ENCODE measurements around the gene FOXP1. TPM values are rescaled to one million over a fixed set of nuclear protein-coding genes. Genes with fewer than 3 reads are reported as not detected.

The FOXP1 gene
- total RNA-seq, 1 experiment from 2014 or later, result 334 TPM

DNA sequence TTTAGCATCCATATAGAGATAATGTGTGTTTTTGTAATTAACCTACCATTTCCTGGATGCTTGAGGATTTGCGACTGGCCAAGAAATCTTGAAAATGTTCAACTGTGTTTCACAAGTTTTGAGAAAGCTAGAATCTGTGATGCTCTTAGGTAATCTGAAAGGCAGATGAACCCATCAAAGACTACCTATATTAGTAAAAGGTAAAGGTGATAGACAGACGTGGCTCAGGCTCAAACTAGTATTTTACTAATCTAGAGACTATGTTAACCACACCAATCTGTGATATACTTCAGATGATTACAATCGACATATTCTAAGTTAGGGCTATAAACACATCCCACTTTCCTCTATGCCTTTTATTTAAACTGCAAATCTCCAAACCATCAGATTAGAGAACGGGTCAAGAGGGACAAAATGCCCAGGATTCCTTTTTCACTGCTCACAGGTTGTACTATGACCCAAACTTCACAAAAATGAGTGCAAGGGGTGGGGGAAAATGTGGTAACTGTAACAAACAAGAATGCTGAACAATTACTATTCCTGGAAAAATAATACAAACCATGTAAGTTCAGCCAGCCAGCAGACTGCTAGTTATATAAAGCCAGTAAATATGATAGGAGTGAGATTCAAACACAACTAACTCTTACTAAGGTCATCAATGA lies 295.1 kb downstream of the FOXP1 start:
- Histone ChIP-seq H3K4me1 (ENCODE audit: low read length) (peaks cover 25% of the 10 kb centered on the region), H3K4me3 (ENCODE audit: low read length) (no peak overlapping the region), H3K36me3 (ENCODE audit: insufficient read depth, low read length) (peaks cover 33% of the 10 kb centered on the region), H4K20me1 (ENCODE audit: insufficient read depth, low read depth, low read length) (0 out of 2 replicates have a peak, but pooled peaks cover 16% of the 10 kb centered on the region), H3K9me2 (replicated peaks; ENCODE audit: insufficient read depth, low read length) (no peaks in the 10 kb centered on the region), H3K27ac (ENCODE audit: low read length) (no peak overlapping the region), H3K4me2 (ENCODE audit: low read depth, low read length, poor library complexity, severe bottlenecking) (no peak overlapping the region), H3K9me3 (ENCODE audit: low read length) (no peaks in the 10 kb centered on the region), H2AFZ (ENCODE audit: low read length) (no peak overlapping the region), H3K27me3 (ENCODE audit: low read length) (no peaks in the 10 kb centered on the region), H3K9ac (ENCODE audit: low read length) (no peak overlapping the region), H3K79me2 (ENCODE audit: low read length) (peaks cover 93% of the 10 kb centered on the region)
- no peak for DNase-seq

DNA sequence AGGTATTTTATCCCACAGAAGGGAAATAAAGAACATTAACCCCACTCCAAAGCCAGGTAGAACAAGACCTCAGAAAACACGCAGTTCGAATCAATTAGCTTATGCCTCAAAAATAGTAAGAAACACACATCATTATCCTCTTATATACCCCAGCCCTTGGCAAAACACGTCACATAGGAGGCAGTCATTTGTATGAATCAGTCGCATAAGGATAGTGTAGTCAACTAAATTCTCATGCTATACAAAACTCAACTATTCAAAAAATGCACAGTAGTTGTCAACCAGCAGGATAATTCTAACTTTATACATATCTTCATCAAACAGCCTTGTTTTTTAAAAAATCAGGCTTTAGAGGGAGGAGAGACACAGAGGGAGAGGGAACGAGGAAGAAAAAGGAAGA lies 298.4 kb downstream of the FOXP1 start:
- no peak overlapping the region for H3K9ac ChIP-seq (ENCODE audit: low read length)
- no peak overlapping the region for H3K4me2 ChIP-seq (ENCODE audit: low read depth, low read length, poor library complexity, severe bottlenecking)
- H3K9me2 ChIP-seq (replicated peaks; ENCODE audit: insufficient read depth, low read length), result no peaks in the 10 kb centered on the region
- H3K27ac ChIP-seq (ENCODE audit: low read length), result peak overlapping the region; percentile 29; the same call in 1 of the 2 replicates
- peaks cover 32% of the 10 kb centered on the region for H3K4me1 ChIP-seq (ENCODE audit: low read length)
- no peaks in the 10 kb centered on the region for H3K27me3 ChIP-seq (ENCODE audit: low read length)
- no peak overlapping the region for H2AFZ ChIP-seq (ENCODE audit: low read length)
- no peaks in the 10 kb centered on the region for H3K9me3 ChIP-seq (ENCODE audit: low read length)
- no peak for DNase-seq
- H3K4me3 ChIP-seq (ENCODE audit: low read length), result no peak overlapping the region
- H4K20me1 ChIP-seq (ENCODE audit: insufficient read depth, low read depth, low read length), result peaks cover 23% of the 10 kb centered on the region; the same call in 1 of the 2 replicates
- peaks cover 93% of the 10 kb centered on the region for H3K79me2 ChIP-seq (ENCODE audit: low read length)
- peaks cover 27% of the 10 kb centered on the region for H3K36me3 ChIP-seq (ENCODE audit: insufficient read depth, low read length)

DNA sequence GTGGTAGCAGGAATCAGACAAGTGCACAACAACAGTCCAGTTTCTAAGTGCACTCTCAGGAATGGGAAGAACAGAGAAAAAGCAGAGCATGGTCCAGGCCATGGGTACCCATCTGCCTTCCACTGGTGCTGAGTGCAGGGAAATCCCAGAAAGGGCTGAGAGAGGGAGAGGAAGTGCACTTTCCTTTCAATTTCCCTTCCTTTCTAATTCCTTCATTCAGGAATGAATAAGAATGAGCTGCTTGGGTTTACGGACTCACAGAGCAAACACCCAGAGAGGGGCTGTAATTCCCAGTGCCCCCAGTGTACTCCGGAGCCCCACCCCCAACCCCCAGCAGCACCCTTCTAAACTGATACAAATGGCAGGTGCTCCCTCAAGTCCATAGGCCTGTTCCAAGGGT lies 300.6 kb downstream of the FOXP1 start:
- Histone ChIP-seq H3K9me2 (replicated peaks; ENCODE audit: insufficient read depth, low read length) (no peaks in the 10 kb centered on the region), H3K36me3 (ENCODE audit: insufficient read depth, low read length) (peaks cover 28% of the 10 kb centered on the region), H3K4me3 (ENCODE audit: low read length) (no peak overlapping the region), H3K27ac (ENCODE audit: low read length) (no peak overlapping the region; the same call in 1 of the 2 replicates), H3K9me3 (ENCODE audit: low read length) (no peaks in the 10 kb centered on the region), H3K4me2 (ENCODE audit: low read depth, low read length, poor library complexity, severe bottlenecking) (no peak overlapping the region), H3K4me1 (ENCODE audit: low read length) (peaks cover 44% of the 10 kb centered on the region), H3K27me3 (ENCODE audit: low read length) (no peaks in the 10 kb centered on the region), H3K9ac (ENCODE audit: low read length) (no peak overlapping the region), H3K79me2 (ENCODE audit: low read length) (peaks cover 96% of the 10 kb centered on the region), H4K20me1 (ENCODE audit: insufficient read depth, low read depth, low read length) (peaks cover 28% of the 10 kb centered on the region; the same call in 1 of the 2 replicates), H2AFZ (ENCODE audit: low read length) (no peak overlapping the region)
- no peak for DNase-seq

DNA sequence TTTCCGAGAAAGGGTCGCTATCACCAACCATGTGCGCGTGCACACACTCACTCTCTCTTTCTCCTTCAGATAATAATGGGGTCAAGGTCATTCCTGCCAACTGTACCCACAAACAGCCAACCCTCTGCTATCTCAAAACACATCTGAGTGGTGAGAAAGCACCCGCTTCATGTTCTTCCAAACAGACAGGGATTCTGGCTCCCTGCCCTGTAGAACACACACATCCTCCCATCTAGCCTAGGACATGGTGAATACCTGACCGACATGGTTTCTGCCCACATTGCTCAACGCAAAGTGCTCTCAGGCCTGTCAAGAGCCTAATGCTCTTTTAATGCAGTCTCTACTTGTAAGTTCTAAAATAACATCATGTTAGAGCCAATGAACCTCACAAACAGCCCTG lies 302.2 kb downstream of the FOXP1 start:
- Histone ChIP-seq H2AFZ (ENCODE audit: low read length) (no peak overlapping the region), H3K27ac (ENCODE audit: low read length) (no peak overlapping the region), H3K4me1 (ENCODE audit: low read length) (peaks cover 49% of the 10 kb centered on the region), H4K20me1 (ENCODE audit: insufficient read depth, low read depth, low read length) (peaks cover 29% of the 10 kb centered on the region; the same call in 1 of the 2 replicates), H3K27me3 (ENCODE audit: low read length) (no peaks in the 10 kb centered on the region), H3K9ac (ENCODE audit: low read length) (no peak overlapping the region), H3K4me2 (ENCODE audit: low read depth, low read length, poor library complexity, severe bottlenecking) (no peak overlapping the region), H3K9me3 (ENCODE audit: low read length) (no peaks in the 10 kb centered on the region), H3K9me2 (replicated peaks; ENCODE audit: insufficient read depth, low read length) (no peaks in the 10 kb centered on the region), H3K36me3 (ENCODE audit: insufficient read depth, low read length) (peaks cover 28% of the 10 kb centered on the region), H3K4me3 (ENCODE audit: low read length) (no peak overlapping the region), H3K79me2 (ENCODE audit: low read length) (peaks cover 98% of the 10 kb centered on the region)
- DNase-seq, result no peak

DNA sequence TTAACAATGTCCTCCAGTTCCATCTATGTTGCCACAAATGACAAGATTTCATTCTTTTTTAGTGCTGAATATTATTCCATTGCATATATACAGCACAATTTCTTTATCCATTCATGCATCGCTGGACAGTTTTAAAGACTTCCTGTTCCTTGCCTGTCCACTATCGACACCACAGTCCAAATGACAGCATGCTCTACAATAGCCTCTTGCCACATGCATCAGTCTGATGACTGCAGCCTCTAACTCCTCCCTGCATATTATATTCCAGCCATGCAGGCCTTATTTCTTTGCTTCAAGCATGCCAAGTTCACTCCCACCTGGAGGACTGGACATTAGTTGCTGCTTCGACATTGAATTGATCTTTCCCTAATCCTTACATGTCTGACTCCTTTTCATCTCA lies 306.2 kb downstream of the FOXP1 start:
- H3K27ac ChIP-seq (ENCODE audit: low read length), result no peak overlapping the region
- no peak overlapping the region for H3K4me2 ChIP-seq (ENCODE audit: low read depth, low read length, poor library complexity, severe bottlenecking)
- H3K27me3 ChIP-seq (ENCODE audit: low read length), result no peaks in the 10 kb centered on the region
- peaks cover 98% of the 10 kb centered on the region for H3K79me2 ChIP-seq (ENCODE audit: low read length)
- peaks cover 64% of the 10 kb centered on the region for H3K4me1 ChIP-seq (ENCODE audit: low read length)
- H3K9me2 ChIP-seq (replicated peaks; ENCODE audit: insufficient read depth, low read length), result no peaks in the 10 kb centered on the region
- H4K20me1 ChIP-seq (ENCODE audit: insufficient read depth, low read depth, low read length), result peaks cover 32% of the 10 kb centered on the region
- no peak overlapping the region for H2AFZ ChIP-seq (ENCODE audit: low read length)
- no peak for DNase-seq
- H3K36me3 ChIP-seq (ENCODE audit: insufficient read depth, low read length), result peaks cover 24% of the 10 kb centered on the region
- no peak overlapping the region for H3K9ac ChIP-seq (ENCODE audit: low read length)
- H3K9me3 ChIP-seq (ENCODE audit: low read length), result no peaks in the 10 kb centered on the region
- no peak overlapping the region for H3K4me3 ChIP-seq (ENCODE audit: low read length)

DNA sequence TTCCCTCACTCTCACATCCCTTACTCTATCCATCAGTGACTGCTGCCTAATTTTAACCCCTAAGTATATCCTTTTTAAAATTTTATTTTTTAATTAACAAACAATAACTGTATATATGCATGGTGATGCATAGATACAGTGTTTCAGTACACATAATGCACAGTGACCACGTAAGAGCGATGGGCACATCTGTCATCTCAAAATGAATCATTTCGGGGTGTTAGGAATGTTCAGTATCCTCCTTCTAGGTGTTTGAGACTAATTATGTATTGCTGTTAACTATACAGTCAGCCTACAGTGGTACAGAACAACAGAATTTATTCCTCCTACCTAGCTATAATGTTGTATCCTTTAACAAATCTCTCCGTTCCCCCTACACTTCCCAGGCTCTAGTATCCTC lies 307.0 kb downstream of the FOXP1 start:
- no peaks in the 10 kb centered on the region for H3K27me3 ChIP-seq (ENCODE audit: low read length)
- no peak overlapping the region for H3K4me3 ChIP-seq (ENCODE audit: low read length)
- H3K36me3 ChIP-seq (ENCODE audit: insufficient read depth, low read length), result peaks cover 28% of the 10 kb centered on the region
- H3K4me1 ChIP-seq (ENCODE audit: low read length), result peaks cover 72% of the 10 kb centered on the region
- peaks cover 32% of the 10 kb centered on the region for H4K20me1 ChIP-seq (ENCODE audit: insufficient read depth, low read depth, low read length)
- DNase-seq, result no peak
- no peak overlapping the region for H2AFZ ChIP-seq (ENCODE audit: low read length)
- peaks cover 99% of the 10 kb centered on the region for H3K79me2 ChIP-seq (ENCODE audit: low read length)
- H3K9ac ChIP-seq (ENCODE audit: low read length), result no peak overlapping the region
- H3K9me3 ChIP-seq (ENCODE audit: low read length), result no peaks in the 10 kb centered on the region
- H3K27ac ChIP-seq (ENCODE audit: low read length), result no peak overlapping the region
- no peaks in the 10 kb centered on the region for H3K9me2 ChIP-seq (replicated peaks; ENCODE audit: insufficient read depth, low read length)
- no peak overlapping the region for H3K4me2 ChIP-seq (ENCODE audit: low read depth, low read length, poor library complexity, severe bottlenecking)

DNA sequence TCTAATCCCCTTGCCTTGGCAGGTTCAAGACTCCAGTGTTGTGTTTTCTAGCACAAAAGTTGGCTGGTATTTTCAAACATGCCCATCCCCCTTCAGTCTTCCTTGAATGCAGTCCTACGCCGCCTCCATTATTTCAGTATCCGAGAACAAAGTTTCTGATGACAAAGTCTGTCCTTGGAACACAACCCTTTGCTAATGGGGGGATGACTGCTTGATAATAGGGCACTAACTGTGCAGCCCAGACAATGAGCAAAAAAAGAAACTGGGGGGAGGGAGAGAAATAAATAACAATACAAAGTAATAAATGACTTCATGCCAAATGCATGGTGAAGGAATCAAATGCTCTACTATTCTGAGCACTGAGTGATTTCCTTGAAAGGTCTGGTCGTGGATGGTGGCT lies 310.1 kb downstream of the FOXP1 start:
- no peak for DNase-seq
- Histone ChIP-seq H3K4me1 (ENCODE audit: low read length) (peaks cover 93% of the 10 kb centered on the region), H3K4me3 (ENCODE audit: low read length) (no peak overlapping the region), H4K20me1 (ENCODE audit: insufficient read depth, low read depth, low read length) (peaks cover 30% of the 10 kb centered on the region), H3K4me2 (ENCODE audit: low read depth, low read length, poor library complexity, severe bottlenecking) (no peak overlapping the region), H3K36me3 (ENCODE audit: insufficient read depth, low read length) (peaks cover 22% of the 10 kb centered on the region; the same call in 1 of the 2 replicates), H3K9ac (ENCODE audit: low read length) (no peak overlapping the region), H3K27me3 (ENCODE audit: low read length) (no peaks in the 10 kb centered on the region), H2AFZ (ENCODE audit: low read length) (no peak overlapping the region), H3K9me2 (replicated peaks; ENCODE audit: insufficient read depth, low read length) (no peaks in the 10 kb centered on the region), H3K27ac (ENCODE audit: low read length) (peak overlapping the region; percentile 23; the same call in 1 of the 2 replicates), H3K79me2 (ENCODE audit: low read length) (peaks cover 100% of the 10 kb centered on the region), H3K9me3 (ENCODE audit: low read length) (no peaks in the 10 kb centered on the region)

DNA sequence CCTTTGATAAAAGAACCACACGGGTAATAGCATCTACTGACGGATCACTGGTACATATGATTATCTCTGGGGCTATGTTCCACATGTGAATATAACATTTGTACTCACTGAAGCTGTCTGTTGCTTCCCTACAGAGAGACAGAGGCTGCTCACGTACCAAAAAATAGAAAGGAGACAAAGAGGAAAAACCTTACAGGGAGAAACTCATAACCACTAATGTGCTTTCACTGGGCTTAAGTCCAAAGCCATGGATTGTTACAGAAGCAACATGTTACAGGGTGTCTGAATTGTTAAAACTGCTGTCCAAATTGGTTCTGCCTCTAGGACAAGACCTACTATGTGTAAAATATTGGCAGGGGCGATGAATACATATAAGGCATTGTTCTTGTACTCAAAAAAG lies 311.9 kb downstream of the FOXP1 start:
- Histone ChIP-seq H3K27ac (ENCODE audit: low read length) (peak overlapping the region; percentile 61), H4K20me1 (ENCODE audit: insufficient read depth, low read depth, low read length) (peaks cover 20% of the 10 kb centered on the region), H2AFZ (ENCODE audit: low read length) (no peak overlapping the region), H3K9ac (ENCODE audit: low read length) (no peak overlapping the region), H3K27me3 (ENCODE audit: low read length) (no peaks in the 10 kb centered on the region), H3K36me3 (ENCODE audit: insufficient read depth, low read length) (peaks cover 27% of the 10 kb centered on the region), H3K9me2 (replicated peaks; ENCODE audit: insufficient read depth, low read length) (no peaks in the 10 kb centered on the region), H3K4me3 (ENCODE audit: low read length) (no peak overlapping the region), H3K4me1 (ENCODE audit: low read length) (peaks cover 99% of the 10 kb centered on the region), H3K4me2 (ENCODE audit: low read depth, low read length, poor library complexity, severe bottlenecking) (no peak overlapping the region), H3K9me3 (ENCODE audit: low read length) (no peaks in the 10 kb centered on the region), H3K79me2 (ENCODE audit: low read length) (peaks cover 97% of the 10 kb centered on the region)
- no peak for DNase-seq
